Tibial artery (tissue), 4 donors: ENCODE results near the gene SH2D6.

Experiments used
- DNase-seq, 2 donors: peaks; one replicate each; pipeline ENCODE4 v3.0.0-alpha.2; 2019
- H3K27ac ChIP-seq, 2 donors: fragments of 200-600 bp; sonication (generic) in 1 of 2; 1 replicate in 1 of 2; 2 replicates in 1 of 2; pipeline ENCODE4 v1.5.1; 2018 to 2019; ENCODE audit warnings: mild to moderate bottlenecking in 1 of 2
- H3K27me3 ChIP-seq, 2 donors: fragments of 200-600 bp; sonication (generic) in 1 of 2; one replicate each; pipeline versions ENCODE4 v1.5.1 to v1.6.0; 2016 to 2019
- H3K36me3 ChIP-seq, 3 donors: fragments of 200-600 bp; sonication (generic) in 2 of 3; one replicate each; pipeline ENCODE4 v1.5.1; 2016 to 2019; ENCODE audit warnings: mild to moderate bottlenecking in 2 of 3
- H3K4me1 ChIP-seq, 4 donors: fragments of 200-600 bp; sonication (generic) in 2 of 4; 1 replicate in 3 of 4; 2 replicates in 1 of 4; pipeline ENCODE4 v1.5.1; 2016 to 2019
- H3K4me3 ChIP-seq, 2 donors: fragments of 200-600 bp; sonication (generic) in 1 of 2; 1 replicate in 1 of 2; 2 replicates in 1 of 2; pipeline ENCODE4 v1.5.1; 2018 to 2019; ENCODE audit warnings: mild to moderate bottlenecking in 2 of 2
- H3K9me3 ChIP-seq, 3 donors: fragments of 200-600 bp; sonication (generic) in 1 of 3; one replicate each; pipeline ENCODE4 v1.5.1; 2016 to 2019
- intact Hi-C: fragments of 100-400 bp; cut with DNase I; formaldehyde crosslinking; loops from one replicate; pipeline ENCODE4 v1.15.0; 2023; ENCODE audit warnings: low total_unique reads
- TF ChIP-seq, protein P1 (sequence below), 2 experiments: fragments of 200-600 bp in 1 of 2; fragments of 450-650 bp in 1 of 2; IDR thresholded peaks; one replicate each; pipeline ENCODE4 v1.5.1; 2017 to 2019; ENCODE audit warnings: antibody characterized with exemption in 2 of 2, mild to moderate bottlenecking in 1 of 2, moderate library complexity in 1 of 2

SH2D6 gene

DNA sequence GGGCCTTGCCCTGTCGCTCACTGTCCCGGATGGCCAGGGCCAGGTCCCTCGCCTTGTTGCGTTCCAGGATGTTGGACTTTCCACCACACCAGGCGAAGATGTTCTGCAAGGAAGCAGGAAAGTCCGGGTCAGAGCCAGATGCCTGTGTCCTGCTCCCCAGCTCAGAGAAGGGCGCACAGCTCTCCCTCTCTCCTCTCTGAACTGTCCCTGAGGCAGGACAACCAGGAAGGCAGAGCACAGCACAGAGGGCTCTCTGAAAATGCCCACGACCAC, 19.4 kb upstream of the SH2D6 start:
- H3K4me3 ChIP-seq: no peak overlapping the region
- intact Hi-C loops: no loop called here
- H3K36me3 ChIP-seq: peaks cover 0 to 49% (median 8%) of the 10 kb centered on the region in 3 donors
- H3K27ac ChIP-seq: peak overlapping the region in 1 of 2 donors; percentile 73
- H3K27me3 ChIP-seq: no peaks in the 10 kb centered on the region
- no peaks in the 10 kb centered on the region for H3K9me3 ChIP-seq
- peaks cover 0 to 46% (median 30%) of the 10 kb centered on the region in 4 donors for H3K4me1 ChIP-seq
- no peak for DNase-seq
- TF ChIP-seq, protein P1, sequence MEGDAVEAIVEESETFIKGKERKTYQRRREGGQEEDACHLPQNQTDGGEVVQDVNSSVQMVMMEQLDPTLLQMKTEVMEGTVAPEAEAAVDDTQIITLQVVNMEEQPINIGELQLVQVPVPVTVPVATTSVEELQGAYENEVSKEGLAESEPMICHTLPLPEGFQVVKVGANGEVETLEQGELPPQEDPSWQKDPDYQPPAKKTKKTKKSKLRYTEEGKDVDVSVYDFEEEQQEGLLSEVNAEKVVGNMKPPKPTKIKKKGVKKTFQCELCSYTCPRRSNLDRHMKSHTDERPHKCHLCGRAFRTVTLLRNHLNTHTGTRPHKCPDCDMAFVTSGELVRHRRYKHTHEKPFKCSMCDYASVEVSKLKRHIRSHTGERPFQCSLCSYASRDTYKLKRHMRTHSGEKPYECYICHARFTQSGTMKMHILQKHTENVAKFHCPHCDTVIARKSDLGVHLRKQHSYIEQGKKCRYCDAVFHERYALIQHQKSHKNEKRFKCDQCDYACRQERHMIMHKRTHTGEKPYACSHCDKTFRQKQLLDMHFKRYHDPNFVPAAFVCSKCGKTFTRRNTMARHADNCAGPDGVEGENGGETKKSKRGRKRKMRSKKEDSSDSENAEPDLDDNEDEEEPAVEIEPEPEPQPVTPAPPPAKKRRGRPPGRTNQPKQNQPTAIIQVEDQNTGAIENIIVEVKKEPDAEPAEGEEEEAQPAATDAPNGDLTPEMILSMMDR (IDR thresholded peaks at IDR 0.05): no peak

DNA sequence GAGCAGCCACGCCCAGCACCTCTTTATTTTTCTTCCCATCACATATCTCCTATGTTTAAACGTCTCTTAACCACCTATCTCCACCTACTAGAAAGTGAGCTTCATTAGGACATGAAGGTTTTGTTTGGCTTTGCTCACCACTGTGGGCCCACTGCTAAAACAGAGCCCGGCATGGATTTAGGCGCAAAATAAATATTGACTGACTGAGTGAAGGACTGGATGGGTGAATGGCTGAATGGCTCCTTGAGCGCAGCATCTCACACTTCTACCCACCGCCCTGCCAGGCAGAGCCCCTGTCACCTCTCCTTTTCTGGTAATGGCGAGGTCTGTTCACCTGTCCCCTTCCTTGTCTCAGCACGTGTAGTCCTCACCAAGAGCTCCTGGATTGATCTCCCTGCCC, 18.5 kb upstream of the SH2D6 start:
- no peak overlapping the region for H3K4me3 ChIP-seq
- no peaks in the 10 kb centered on the region for H3K27me3 ChIP-seq
- no peak overlapping the region for H3K27ac ChIP-seq
- peaks cover 0 to 37% (median 23%) of the 10 kb centered on the region in 4 donors for H3K4me1 ChIP-seq
- TF ChIP-seq, protein P1 (IDR thresholded peaks at IDR 0.05): no peak
- H3K9me3 ChIP-seq: no peaks in the 10 kb centered on the region
- intact Hi-C loops: no loop called here
- H3K36me3 ChIP-seq: peaks cover 0 to 49% (median 8%) of the 10 kb centered on the region in 3 donors
- DNase-seq: peak in 1 of 2 donors; percentile 42

DNA sequence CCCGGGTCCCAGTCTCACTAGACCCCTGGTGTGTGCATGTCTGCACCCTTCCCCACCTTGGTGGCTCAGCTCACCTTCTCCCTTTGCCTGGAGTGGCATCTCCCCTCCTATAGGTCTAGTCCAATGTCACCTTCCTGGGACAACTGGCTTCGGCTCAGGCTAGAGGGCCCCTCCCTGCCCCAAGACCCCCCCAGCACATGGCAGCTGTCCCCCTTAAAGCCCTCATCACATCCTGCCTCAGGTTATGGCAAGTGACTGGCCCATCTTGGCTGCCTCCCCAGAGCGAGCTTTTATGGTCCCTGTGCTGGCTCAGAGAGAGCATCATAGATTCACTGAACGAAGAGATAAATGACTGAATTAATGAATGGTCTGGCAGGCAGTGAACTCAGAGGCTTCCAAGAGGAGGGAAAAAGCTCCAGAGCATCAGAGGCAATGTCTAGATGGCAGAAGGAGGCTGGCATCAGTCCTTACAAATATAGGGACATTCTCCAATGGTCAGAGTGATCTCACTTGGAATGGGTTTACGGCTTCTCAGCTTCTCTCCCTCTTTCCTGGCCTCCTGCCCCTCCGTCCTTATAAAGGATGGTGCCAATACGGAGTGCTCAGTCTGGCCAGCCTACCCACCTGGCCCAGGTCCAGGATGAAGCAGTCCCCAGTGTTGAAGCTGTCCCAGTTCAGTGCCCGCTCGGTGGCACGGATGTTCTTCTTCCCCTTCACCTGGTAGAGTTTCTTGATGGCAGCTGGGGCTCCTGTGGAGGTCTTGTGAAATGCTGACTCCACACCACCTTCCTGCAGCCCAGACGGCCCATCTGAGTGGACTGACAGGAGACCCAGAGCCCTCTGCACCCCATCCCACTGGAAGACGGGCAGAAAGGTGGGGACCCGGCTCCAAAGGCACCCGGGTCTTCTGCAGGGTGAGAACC, 17.7 kb upstream of the SH2D6 start:
- Histone ChIP-seq H3K9me3 (no peaks in the 10 kb centered on the region), H3K27ac (peak overlapping the region in 1 of 2 donors; percentile 20), H3K27me3 (no peaks in the 10 kb centered on the region), H3K4me1 (peaks cover 0 to 30% (median 20%) of the 10 kb centered on the region in 4 donors), H3K4me3 (no peak overlapping the region), H3K36me3 (peaks cover 0 to 43% (median 8%) of the 10 kb centered on the region in 3 donors)
- DNase-seq: no peak
- intact Hi-C loops: no loop called here
- TF ChIP-seq, protein P1 (IDR thresholded peaks at IDR 0.05): no peak

DNA sequence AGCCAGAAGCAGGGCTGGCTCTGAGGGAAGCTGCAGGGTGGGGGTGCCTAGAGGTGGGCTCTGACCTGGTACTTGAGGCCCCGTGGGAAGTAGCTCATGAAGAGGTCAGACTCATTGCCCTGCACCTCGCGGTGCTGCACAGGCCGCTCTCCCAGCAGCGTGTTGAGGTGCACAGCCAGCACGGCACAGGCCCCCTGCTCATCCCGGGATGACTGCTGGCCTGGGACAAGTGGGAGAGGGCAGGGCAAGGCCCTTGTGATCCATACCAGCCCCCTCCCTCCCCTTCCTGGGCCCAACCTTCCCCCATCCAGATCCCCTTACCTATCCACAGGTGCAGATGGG, 17.1 kb upstream of the SH2D6 start:
- intact Hi-C loops: no loop called here
- Histone ChIP-seq H3K9me3 (no peaks in the 10 kb centered on the region), H3K4me3 (no peak overlapping the region), H3K27me3 (no peaks in the 10 kb centered on the region), H3K4me1 (peaks cover 0 to 24% (median 16%) of the 10 kb centered on the region in 4 donors), H3K36me3 (peaks cover 0 to 43% (median 8%) of the 10 kb centered on the region in 3 donors), H3K27ac (no peak overlapping the region)
- DNase-seq: no peak
- TF ChIP-seq, protein P1 (IDR thresholded peaks at IDR 0.05): no peak

DNA sequence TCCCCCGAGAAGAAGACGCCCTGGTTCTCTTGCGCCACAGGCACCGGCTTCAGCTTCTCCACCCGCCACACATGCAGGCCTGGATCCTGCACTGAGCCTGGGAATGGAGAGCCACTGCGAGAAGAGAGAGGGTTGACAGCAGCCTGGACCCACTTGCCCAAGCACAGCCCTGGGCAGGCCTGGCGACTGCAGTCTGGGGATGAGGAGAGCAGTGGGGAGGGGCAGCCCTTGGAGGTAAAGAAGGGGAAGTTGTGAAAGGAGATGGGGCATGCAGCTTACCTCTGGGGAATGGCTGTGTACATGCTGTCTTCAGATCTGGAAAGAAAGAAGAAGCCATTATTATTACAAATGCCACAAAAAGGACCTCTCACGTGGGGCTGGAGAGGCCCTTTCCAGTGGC, 16.7 kb upstream of the SH2D6 start:
- Histone ChIP-seq H3K9me3 (no peaks in the 10 kb centered on the region), H3K27me3 (no peaks in the 10 kb centered on the region), H3K4me1 (peaks cover 0 to 20% (median 12%) of the 10 kb centered on the region in 4 donors), H3K27ac (no peak overlapping the region), H3K36me3 (peaks cover 0 to 43% (median 8%) of the 10 kb centered on the region in 3 donors), H3K4me3 (no peak overlapping the region)
- intact Hi-C loops: no loop called here
- DNase-seq: no peak
- TF ChIP-seq, protein P1 (IDR thresholded peaks at IDR 0.05): no peak
